GM21825 (cell line): ENCODE data around the gene BICRAL.
A peak's percentile ranks its signal among the peaks of the same experiment; 100 is the strongest.

Experiments
- ATAC-seq: cut with Tn5 transposase; IDR thresholded peaks from one replicate; pipeline ENCODE4 v1.9.1; 2021; ENCODE audit warnings: mild to moderate bottlenecking, moderate library complexity; ENCODE audit not compliant: unreplicated experiment

The BICRAL gene

GRCh38 chr6:42764911-42765648 lies 16.8 kb upstream of the BICRAL start:
- no peak for ATAC-seq

GRCh38 chr6:42766163-42766670 lies 15.6 kb upstream of the BICRAL start:
- ATAC-seq, result no peak

- no peak for ATAC-seq
These were observed 12.8 kb upstream of the BICRAL start for GRCh38 chr6:42769051-42769450.

DNA sequence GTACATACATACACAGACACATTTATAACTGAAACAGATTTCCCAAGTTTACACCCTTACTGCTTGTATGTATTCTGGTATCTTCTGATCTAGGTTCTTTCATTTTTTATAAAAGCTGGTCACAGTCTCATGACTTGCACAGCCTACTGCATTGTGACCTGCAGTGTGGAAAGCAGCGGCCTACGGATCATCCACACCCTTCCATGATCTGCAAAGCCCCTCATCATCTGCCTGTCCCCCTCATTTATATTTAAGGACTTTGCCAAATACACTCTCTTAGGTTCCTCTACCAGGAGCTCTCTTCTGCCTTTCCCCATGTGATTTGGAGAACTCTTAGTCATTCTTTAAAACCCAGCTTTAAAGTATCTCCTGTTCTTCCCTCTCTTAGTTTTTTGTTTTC lies 12.0 kb upstream of the BICRAL start:
- no peak for ATAC-seq

DNA sequence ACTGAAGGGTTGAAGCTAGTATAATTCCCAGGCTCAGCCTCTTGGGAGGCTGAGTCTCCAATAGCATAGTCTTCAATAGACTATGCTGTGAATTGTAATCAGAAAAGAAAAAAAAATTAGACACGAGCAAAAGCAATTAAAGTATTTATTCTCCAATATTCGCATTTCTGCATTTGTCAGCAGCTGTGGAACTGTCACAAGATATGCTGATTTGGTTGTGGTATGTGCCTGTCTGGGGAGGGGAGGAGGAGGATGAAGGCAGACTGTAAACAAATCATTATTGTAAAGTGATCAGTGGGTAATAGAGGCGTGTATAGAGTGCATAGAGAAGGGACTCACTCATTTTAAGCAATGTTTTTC lies 10.1 kb upstream of the BICRAL start:
- ATAC-seq, result no peak

DNA sequence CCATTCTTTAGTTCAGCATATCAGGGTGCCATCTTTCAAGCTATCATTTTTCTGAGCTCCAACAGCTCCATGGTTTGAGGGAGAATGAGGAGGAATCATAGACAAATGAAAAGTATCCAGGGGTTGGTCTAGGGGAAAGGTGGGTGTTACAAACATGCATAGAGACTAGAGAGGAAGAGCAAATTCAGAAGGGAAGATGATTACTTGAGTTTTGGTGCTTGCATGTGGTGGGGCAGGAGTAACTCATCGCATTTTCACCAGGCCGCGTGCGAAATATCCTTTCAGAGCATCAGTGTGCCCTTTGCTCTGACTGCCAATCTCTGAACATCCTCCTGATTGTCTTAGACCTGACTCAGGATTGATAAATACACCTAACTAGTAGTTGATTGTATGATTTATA lies 7.7 kb upstream of the BICRAL start:
- ATAC-seq, result no peak

- ATAC-seq, result peak; percentile 42
These were observed 6.9 kb upstream of the BICRAL start for GRCh38 chr6:42774821-42775487.

DNA sequence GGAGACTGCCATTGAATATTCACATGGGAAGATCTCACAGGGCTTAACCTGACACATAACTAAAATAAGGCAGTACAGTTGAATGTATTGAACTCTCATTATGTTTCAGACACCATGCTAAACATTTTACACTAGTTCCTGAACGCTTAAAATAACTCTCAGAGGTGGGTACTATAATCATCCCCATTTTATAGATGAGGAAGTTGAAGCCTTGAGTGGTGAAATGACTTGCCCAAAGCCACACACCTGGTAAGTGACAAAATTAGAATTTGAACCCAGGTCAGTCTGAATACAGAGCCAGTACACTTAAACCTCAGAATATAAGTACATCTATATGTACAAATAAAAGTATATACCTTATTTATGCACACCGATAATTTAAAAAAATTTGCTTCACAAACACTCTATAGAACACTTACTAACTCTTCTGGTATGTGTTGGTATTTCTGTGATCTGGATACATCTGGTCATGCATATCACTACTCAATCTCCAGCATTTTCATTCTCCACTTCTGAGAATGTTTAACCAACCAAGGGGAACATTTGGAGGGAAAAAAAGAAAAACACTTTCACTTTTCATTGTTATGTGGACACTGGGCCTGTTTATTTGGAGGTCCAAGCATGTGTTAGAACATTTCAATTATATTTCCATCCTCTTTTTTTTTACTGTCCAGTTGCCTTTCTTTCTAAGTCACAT lies 4.6 kb upstream of the BICRAL start:
- ATAC-seq, result no peak

- ATAC-seq, result no peak
These were observed 3.7 kb upstream of the BICRAL start for GRCh38 chr6:42778122-42778521.

- no peak for ATAC-seq
These were observed 2.3 kb upstream of the BICRAL start for GRCh38 chr6:42779521-42779920.

DNA sequence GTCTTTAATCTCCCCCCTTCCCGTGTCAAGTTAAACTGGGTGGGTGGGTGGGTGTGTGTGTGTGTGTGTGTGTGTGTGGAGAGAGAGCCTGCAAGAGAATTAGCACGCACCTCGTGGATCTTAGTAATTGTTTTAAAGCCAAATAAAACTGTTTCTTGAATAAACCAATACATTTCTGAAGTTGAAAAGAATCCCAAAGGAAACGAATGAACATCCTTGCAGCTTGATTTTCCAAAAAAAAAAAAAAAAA lies 381 bp upstream of the BICRAL start:
- no peak for ATAC-seq

- ATAC-seq, result peak; percentile 10
These were observed 881 bp downstream of the BICRAL start for GRCh38 chr6:42782689-42783176.

DNA sequence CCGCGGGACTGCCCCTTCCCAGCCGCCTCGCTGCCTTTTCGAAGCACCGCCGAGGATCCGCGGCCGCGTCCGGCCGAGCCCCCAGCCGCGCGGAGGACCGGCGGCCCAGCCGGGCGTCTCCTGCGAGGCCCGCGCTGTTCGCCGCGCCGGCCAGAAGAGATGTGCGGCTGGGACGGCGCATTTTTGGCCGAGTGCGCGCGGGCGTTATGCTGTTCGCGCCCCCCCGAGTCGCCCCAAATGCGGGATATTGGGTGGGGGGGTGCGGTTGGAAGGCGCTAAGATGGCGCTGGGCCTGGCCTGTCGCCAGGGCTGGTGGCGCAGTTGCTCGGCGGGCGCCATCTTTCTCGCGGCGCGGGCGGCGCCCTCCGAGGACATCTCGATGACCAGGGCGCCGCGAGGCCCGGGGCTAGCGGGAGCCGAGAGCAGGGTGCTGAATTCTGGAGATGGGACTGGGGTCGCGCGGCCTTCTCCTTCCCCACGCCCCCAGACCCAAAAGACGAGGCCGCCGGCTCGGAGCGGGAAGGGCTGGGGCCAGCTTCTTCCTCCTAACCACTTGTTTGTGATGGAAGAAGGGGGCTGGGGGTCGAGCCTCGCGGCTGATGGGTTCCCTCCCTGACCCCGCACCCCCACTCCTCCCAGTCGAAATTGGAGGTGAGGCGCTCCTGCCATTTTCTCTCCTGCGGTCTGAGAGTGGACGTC lies 1.5 kb downstream of the BICRAL start:
- peak; percentile 42 for ATAC-seq

- no peak for ATAC-seq
These were observed 2.2 kb downstream of the BICRAL start for GRCh38 chr6:42783876-42784642.

DNA sequence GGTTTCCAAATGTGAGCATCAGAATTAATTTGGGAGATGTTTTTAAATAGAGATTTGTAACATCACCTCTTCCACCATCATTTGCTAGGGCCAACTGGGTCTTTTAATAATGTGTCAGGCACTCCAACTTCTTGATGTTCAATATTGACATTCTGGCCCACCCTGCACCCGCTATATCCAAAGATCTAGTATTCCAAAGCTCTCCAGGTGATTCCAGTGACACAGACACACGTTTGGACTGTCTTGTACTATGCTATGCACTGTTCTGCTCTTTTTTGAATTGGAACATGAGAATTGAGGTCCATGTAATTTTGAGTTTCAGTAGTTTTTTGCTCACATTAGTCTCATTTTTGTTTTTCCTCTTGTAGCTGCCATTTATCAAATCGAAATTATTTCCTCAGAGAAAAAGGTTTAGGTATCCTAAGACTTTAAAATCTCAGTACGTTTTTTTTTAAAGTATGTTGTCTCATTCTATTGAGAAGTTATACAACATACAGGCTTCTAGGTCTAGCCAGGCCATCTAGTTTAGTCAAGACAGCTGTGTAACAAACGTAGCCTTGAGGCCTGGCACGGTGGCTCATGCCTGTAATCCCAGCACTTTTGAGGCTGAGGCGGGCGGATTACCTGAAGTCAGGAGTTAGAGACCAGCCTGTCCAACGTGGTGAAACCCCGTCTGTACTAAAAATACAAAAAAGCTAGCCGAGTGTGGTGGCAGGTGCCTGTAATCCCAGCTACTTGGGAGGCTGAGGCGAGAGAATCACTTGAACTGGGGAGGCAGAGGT lies 3.1 kb downstream of the BICRAL start:
- ATAC-seq, result no peak

GRCh38 chr6:42786525-42786985 lies 4.7 kb downstream of the BICRAL start:
- ATAC-seq, result no peak

GRCh38 chr6:42787063-42787472 lies 5.2 kb downstream of the BICRAL start:
- no peak for ATAC-seq

GRCh38 chr6:42788671-42789070 lies 6.8 kb downstream of the BICRAL start:
- no peak for ATAC-seq

DNA sequence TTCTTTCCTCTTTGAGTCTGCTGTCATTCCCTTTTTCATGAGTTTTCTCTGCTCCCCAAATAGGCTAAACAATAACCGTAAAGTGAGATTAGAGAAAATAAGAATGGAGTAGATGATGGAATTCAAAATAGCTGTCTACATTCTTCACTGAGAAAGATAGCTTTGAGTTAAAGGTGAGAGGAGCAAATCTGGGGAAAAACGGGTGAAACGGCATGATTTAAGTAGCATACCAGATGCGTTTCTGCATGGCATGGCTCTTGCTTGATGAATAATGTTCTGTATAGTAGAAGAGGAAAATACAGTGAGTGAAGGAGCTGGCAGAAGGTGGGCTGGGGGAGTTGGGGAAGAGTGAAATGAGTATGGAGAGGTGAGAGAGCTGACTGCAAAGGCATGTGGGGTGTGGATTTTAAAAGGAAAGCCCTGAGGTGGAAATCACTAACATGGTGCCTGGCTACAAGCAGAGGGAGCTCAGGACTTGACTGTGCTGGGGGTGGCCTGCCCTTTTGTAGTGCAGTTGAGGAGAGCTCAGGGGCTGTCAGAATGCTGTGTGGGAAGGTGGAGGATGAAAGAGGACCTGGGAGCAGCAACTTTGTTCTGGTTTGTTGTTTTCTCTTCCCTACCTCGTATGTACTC lies 8.8 kb downstream of the BICRAL start:
- ATAC-seq, result no peak
